ENCODE results near the gene GRAMD1A.

- TF ChIP-seq POLR2A (IDR thresholded peaks at IDR 0.05) (no peak), CTCF (IDR thresholded peaks at IDR 0.05) (no peak), POLR2AphosphoS5 (IDR thresholded peaks at IDR 0.05) (no peak)
Measured at GRCh38 chr19:34988119-34988518, 12.0 kb upstream of the GRAMD1A start.

All from transverse colon (tissue), 4 donors.